GM12878 (cell line): Measurements from ENCODE around the gene FOXP1.

Source experiments
- NFIC ChIP-seq: IDR thresholded peaks from 2 replicates; pipeline ENCODE4 v1.6.1; 2012; ENCODE audit warnings: low read depth, mild to moderate bottlenecking, inconsistent platforms, low read length, moderate library complexity
- POLR2AphosphoS2 ChIP-seq: IDR thresholded peaks from 2 replicates; pipeline ENCODE4 v1.6.1; 2011; ENCODE audit warnings: low read depth, mild to moderate bottlenecking, low read length, improper control_type of control experiment, moderate library complexity
- TF ChIP-seq, protein P1 (sequence below), 3 experiments: IDR thresholded peaks in 2 of 3; conservative IDR thresholded peaks in 1 of 3; 2 replicates each; pipeline ENCODE4 v1.5.1; 2011; ENCODE audit warnings: low read depth in 3 of 3, low read length in 3 of 3, mild to moderate bottlenecking in 3 of 3, control low read depth in 2 of 3, moderate library complexity in 2 of 3, inconsistent platforms in 1 of 3, mixed read lengths in 1 of 3; ENCODE audit not compliant: control insufficient read depth in 2 of 3, insufficient read depth in 1 of 3; ENCODE audit errors: extremely low read depth in 1 of 3
- TF ChIP-seq, protein P2 (sequence below): fragments of 450-650 bp; formaldehyde crosslinking; IDR thresholded peaks from 2 replicates; pipeline ENCODE4 v1.5.0; 2022; ENCODE audit warnings: mild to moderate bottlenecking, missing genetic modification characterization
- TF ChIP-seq, protein P3 (sequence below): IDR thresholded peaks from 2 replicates; pipeline ENCODE4 v1.6.1; 2012; ENCODE audit warnings: mild to moderate bottlenecking, low read depth, low read length

DNA sequence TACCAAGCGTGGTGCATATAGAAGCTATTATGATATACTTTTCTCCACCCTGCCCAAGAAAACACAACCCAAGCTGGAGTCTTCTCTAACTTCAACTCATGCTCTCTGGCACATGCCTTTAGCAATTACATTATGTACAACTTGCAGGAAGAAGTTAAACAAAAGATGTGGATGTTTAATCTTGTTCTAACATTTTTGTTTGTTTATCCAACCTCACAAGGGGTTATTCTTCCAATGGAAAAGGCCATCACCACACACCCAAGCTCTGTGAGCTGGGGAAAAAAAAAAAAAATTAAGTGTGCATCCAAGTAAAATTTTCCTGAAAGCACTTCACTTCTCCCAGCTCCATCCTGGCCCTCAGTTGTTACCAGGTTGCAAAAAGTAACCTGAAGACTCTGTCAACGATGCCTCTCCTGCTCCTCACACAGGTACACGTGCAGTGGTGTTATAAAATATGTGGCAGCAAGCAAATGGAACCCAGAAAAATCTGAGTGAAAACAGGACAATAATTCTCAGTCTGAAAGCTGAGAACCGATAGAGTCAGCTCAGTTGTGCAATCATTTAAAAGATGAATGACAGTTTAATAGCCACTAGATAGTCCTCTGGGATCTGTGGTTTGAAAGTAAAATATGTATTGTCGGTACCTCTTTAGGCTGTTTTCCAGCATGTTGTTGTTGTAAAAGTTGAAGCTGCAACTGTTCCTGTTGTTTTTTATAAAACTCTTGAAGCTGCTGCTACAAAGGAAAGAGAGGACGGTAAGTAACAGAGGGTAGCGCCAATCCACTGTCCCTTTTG is 531.4 kb downstream of the FOXP1 start:
- TF ChIP-seq POLR2AphosphoS2: no peak
- TF ChIP-seq, protein P1, sequence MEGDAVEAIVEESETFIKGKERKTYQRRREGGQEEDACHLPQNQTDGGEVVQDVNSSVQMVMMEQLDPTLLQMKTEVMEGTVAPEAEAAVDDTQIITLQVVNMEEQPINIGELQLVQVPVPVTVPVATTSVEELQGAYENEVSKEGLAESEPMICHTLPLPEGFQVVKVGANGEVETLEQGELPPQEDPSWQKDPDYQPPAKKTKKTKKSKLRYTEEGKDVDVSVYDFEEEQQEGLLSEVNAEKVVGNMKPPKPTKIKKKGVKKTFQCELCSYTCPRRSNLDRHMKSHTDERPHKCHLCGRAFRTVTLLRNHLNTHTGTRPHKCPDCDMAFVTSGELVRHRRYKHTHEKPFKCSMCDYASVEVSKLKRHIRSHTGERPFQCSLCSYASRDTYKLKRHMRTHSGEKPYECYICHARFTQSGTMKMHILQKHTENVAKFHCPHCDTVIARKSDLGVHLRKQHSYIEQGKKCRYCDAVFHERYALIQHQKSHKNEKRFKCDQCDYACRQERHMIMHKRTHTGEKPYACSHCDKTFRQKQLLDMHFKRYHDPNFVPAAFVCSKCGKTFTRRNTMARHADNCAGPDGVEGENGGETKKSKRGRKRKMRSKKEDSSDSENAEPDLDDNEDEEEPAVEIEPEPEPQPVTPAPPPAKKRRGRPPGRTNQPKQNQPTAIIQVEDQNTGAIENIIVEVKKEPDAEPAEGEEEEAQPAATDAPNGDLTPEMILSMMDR (IDR thresholded peaks at IDR 0.05 in 2 of 3, conservative IDR thresholded peaks at IDR 0.05 in 1 of 3; ENCODE audit: control insufficient read depth in 2 of 3, extremely low read depth in 1 of 3, insufficient read depth in 1 of 3, low read depth in 3 of 3, low read length in 3 of 3): no peak
- TF ChIP-seq, protein P2, sequence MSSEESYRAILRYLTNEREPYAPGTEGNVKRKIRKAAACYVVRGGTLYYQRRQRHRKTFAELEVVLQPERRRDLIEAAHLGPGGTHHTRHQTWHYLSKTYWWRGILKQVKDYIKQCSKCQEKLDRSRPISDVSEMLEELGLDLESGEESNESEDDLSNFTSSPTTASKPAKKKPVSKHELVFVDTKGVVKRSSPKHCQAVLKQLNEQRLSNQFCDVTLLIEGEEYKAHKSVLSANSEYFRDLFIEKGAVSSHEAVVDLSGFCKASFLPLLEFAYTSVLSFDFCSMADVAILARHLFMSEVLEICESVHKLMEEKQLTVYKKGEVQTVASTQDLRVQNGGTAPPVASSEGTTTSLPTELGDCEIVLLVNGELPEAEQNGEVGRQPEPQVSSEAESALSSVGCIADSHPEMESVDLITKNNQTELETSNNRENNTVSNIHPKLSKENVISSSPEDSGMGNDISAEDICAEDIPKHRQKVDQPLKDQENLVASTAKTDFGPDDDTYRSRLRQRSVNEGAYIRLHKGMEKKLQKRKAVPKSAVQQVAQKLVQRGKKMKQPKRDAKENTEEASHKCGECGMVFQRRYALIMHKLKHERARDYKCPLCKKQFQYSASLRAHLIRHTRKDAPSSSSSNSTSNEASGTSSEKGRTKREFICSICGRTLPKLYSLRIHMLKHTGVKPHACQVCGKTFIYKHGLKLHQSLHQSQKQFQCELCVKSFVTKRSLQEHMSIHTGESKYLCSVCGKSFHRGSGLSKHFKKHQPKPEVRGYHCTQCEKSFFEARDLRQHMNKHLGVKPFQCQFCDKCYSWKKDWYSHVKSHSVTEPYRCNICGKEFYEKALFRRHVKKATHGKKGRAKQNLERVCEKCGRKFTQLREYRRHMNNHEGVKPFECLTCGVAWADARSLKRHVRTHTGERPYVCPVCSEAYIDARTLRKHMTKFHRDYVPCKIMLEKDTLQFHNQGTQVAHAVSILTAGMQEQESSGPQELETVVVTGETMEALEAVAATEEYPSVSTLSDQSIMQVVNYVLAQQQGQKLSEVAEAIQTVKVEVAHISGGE (CRISPR knock-in tag): no peak
- TF ChIP-seq NFIC: no peak
- TF ChIP-seq, protein P3, sequence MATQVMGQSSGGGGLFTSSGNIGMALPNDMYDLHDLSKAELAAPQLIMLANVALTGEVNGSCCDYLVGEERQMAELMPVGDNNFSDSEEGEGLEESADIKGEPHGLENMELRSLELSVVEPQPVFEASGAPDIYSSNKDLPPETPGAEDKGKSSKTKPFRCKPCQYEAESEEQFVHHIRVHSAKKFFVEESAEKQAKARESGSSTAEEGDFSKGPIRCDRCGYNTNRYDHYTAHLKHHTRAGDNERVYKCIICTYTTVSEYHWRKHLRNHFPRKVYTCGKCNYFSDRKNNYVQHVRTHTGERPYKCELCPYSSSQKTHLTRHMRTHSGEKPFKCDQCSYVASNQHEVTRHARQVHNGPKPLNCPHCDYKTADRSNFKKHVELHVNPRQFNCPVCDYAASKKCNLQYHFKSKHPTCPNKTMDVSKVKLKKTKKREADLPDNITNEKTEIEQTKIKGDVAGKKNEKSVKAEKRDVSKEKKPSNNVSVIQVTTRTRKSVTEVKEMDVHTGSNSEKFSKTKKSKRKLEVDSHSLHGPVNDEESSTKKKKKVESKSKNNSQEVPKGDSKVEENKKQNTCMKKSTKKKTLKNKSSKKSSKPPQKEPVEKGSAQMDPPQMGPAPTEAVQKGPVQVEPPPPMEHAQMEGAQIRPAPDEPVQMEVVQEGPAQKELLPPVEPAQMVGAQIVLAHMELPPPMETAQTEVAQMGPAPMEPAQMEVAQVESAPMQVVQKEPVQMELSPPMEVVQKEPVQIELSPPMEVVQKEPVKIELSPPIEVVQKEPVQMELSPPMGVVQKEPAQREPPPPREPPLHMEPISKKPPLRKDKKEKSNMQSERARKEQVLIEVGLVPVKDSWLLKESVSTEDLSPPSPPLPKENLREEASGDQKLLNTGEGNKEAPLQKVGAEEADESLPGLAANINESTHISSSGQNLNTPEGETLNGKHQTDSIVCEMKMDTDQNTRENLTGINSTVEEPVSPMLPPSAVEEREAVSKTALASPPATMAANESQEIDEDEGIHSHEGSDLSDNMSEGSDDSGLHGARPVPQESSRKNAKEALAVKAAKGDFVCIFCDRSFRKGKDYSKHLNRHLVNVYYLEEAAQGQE: no peak
